ENCODE measurements around the gene N4BP3. TPM values are rescaled to one million over a fixed set of nuclear protein-coding genes. Genes with fewer than 3 reads are reported as not detected.

The N4BP3 gene
- total RNA-seq, 6 donors from 2014 or later = 3.2 to 12.6 (median 5.8) TPM

GRCh38 chr5:178080056-178080455 lies 33.3 kb upstream of the N4BP3 start:
- Histone ChIP-seq H3K27ac (no peak overlapping the region), H3K36me3 (no peaks in the 10 kb centered on the region), H3K4me1 (peaks cover 0 to 6% (median 0%) of the 10 kb centered on the region in 4 donors), H3K4me3 (no peak overlapping the region), H3K9me3 (no peaks in the 10 kb centered on the region), H3K27me3 (peaks cover 0 to 2% (median 0%) of the 10 kb centered on the region in 4 donors)
- WGBS, 2 donors = 76 to 81% methylated on average over 7 to 8 of the region's 8 CpGs
- DNase-seq (no peak), ATAC-seq (ENCODE audit: low FRiP score in 2 of 2) (no peak)
- TF ChIP-seq POLR2AphosphoS5 (IDR thresholded peaks at IDR 0.05) (no peak), EP300 (IDR thresholded peaks at IDR 0.05) (no peak), CTCF (IDR thresholded peaks at IDR 0.05) (no peak), POLR2A (IDR thresholded peaks at IDR 0.05) (no peak)

- WGBS, 2 donors = 74 to 79% methylated on average over 9 of the region's 9 CpGs
- TF ChIP-seq EP300 (IDR thresholded peaks at IDR 0.05) = no peak
- TF ChIP-seq POLR2A (IDR thresholded peaks at IDR 0.05) = no peak
- TF ChIP-seq POLR2AphosphoS5 (IDR thresholded peaks at IDR 0.05) = no peak
- TF ChIP-seq CTCF (IDR thresholded peaks at IDR 0.05) = no peak
- H3K27me3 ChIP-seq = peaks cover 0 to 1% (median 0%) of the 10 kb centered on the region in 4 donors
- H3K27ac ChIP-seq = no peak overlapping the region
- no peak overlapping the region for H3K4me3 ChIP-seq
- ATAC-seq (ENCODE audit: low FRiP score in 2 of 2) (no peak), DNase-seq (no peak)
- H3K36me3 ChIP-seq = no peaks in the 10 kb centered on the region
- H3K4me1 ChIP-seq = peaks cover 0 to 6% (median 0%) of the 10 kb centered on the region in 4 donors
- H3K9me3 ChIP-seq = no peaks in the 10 kb centered on the region
These were observed 32.5 kb upstream of the N4BP3 start for GRCh38 chr5:178080618-178081410.

- no peaks in the 10 kb centered on the region for H3K9me3 ChIP-seq
- no peak overlapping the region for H3K27ac ChIP-seq
- ATAC-seq (ENCODE audit: low FRiP score in 2 of 2) (no peak), DNase-seq (no peak)
- H3K27me3 ChIP-seq = peaks cover 0 to 4% (median 0%) of the 10 kb centered on the region in 4 donors
- TF ChIP-seq POLR2AphosphoS5 (IDR thresholded peaks at IDR 0.05) (no peak), POLR2A (IDR thresholded peaks at IDR 0.05) (no peak), CTCF (IDR thresholded peaks at IDR 0.05) (no peak), EP300 (IDR thresholded peaks at IDR 0.05) (no peak)
- WGBS, 2 donors = 76 to 79% methylated on average over 12 of the region's 12 CpGs
- H3K4me1 ChIP-seq = no peaks in the 10 kb centered on the region
- H3K4me3 ChIP-seq = no peak overlapping the region
- no peaks in the 10 kb centered on the region for H3K36me3 ChIP-seq
These were observed 31.6 kb upstream of the N4BP3 start for GRCh38 chr5:178081571-178082243.

- H3K27me3 ChIP-seq = peaks cover 0 to 4% (median 0%) of the 10 kb centered on the region in 4 donors
- H3K36me3 ChIP-seq = no peaks in the 10 kb centered on the region
- TF ChIP-seq POLR2A (IDR thresholded peaks at IDR 0.05) (no peak), POLR2AphosphoS5 (IDR thresholded peaks at IDR 0.05) (no peak), CTCF (IDR thresholded peaks at IDR 0.05) (no peak), EP300 (IDR thresholded peaks at IDR 0.05) (no peak)
- 86% methylated on average over 6 of the region's 6 CpGs for WGBS, 2 donors
- H3K4me3 ChIP-seq = no peak overlapping the region
- H3K27ac ChIP-seq = no peak overlapping the region
- H3K9me3 ChIP-seq = no peaks in the 10 kb centered on the region
- ATAC-seq (ENCODE audit: low FRiP score in 2 of 2) = no peak
- no peaks in the 10 kb centered on the region for H3K4me1 ChIP-seq
- DNase-seq = no peak
These were observed 29.4 kb upstream of the N4BP3 start for GRCh38 chr5:178083922-178084321.

Data from upper lobe of left lung (tissue), 6 donors.